NCI-H1048 (cell line): ENCODE results near the gene HEMGN.

Experiments
- DNase-seq: peaks from one replicate; lab custom pipeline; 2025; lab: John Stamatoyannopoulos, UW

The HEMGN gene

DNA sequence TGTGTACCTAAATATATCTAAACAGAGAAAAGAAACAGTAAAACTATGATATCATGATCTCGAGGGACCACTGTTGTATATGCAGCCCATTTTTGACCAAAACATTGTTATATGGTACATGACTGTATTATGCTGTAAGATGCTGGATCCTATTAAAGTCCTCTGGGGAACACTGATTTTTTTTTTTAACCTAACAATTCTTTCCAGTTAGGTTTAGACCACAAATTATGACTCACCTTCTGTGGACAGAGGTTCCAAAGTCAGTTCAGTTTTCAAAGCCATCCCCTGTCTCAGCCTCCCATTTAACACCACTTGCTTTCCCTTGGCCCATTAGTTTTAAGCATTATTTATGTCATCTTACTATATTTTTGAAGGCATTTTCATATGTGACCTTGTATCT, 42.8 kb downstream of the HEMGN start:
- no peak for DNase-seq

DNA sequence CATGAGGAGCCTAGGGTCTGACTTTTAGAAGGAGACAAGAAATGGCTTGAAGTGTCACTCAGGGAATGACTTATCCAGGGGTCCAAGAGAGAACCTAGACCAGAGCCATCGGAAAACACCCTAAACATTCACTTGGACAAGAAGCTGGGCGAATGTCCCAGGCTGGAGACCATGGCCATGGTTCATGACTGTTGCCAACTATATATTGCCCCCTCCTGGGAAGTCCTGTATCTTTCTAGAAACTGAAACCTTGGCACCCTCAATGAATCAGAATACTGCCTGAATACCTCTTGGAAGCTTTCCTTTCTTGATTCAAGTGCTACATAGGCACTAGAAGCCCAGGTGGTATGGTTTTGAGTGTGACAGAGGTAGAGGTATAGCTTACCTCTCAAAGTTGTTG, 45.6 kb downstream of the HEMGN start:
- DNase-seq = no peak

DNA sequence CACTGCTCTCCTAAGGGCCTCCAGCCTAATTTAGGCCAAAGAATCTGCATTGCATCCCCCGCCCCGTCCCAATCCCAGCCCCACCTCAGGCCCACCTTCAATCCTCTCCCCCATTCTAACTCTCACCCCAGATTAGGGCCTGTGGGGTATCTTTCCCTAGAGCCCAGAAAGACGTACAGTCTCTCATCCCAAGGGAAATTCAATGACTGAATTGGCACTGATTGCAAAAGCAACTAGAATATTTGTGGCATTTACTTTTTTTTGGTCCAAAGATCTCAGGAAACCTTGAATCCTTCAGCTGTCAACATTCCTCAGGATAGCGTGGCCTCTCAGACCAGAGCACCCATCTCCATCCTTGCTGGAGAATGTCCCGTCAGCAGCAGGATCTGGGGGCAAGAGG, 46.2 kb downstream of the HEMGN start:
- DNase-seq = no peak

DNA sequence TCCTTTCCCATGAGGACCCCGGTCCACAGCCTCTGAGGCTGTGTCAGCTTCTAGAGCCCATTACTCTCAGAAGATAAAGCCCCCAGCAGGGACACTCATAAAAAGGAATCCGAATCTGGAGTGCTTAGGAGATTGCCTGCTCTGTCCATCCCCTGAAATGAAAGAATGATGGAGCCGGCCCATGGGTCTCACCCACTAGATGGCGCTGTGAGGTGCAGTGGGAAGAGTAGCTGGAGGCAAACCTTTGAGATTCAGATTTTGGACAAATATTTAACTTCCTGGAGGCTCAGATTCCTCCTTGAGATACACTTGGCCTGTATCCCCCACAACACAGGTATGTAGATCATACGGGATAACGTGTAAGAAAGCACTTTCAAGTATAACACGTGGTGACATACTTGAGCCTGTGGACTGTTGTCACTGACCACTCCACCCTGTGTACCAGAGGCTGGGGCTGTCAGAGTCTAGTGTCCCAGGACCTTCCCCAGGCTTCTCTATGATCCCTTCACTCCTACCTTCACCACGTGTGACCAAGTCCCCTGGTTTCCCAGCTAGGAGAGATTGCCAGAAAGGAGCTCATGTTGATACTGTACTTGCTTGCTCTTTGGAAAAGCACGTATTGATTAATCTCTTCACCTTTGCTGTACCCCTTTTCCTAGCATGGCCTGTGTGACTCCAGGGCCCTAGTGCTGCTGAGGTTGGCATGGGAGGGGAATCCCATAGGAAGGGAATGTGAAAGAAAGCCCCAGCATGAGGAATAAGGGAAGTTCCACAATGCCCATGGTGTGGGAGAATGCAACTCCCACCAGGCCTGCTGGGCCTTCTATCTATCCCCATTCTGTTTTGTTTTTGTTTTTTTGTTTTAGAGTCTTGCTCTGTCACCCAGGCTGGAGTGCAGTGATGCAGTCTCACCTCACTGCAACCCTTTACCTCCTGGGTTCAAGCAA, 47.8 kb downstream of the HEMGN start:
- no peak for DNase-seq

DNA sequence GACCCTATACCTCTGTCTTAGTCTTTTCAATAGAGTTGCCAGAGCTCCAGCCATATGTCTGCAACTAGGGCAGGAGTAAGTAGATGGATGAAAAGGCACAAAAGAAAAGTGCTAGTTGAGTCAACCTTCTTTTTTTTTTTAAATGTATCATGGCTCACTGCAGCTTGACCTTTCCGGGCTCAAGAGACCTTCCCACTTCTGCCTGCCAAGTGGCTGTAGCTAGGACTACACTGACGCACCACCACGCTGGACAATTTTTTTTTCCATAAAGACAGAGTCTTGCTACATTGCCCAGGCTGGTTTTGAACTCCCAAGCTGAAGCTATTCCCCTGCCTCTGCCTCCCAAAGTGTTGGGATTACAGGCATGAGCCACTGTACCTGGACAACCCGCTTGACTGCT, 57.6 kb downstream of the HEMGN start:
- no peak for DNase-seq
